Skin of body (tissue), 2 donors: ENCODE measurements around the gene APOD. TPM values are rescaled to one million over a fixed set of nuclear protein-coding genes. Genes with fewer than 3 reads are reported as not detected.
A peak's percentile ranks its signal among the peaks of the same experiment; 100 is the strongest.

Source experiments
- DNase-seq: peaks from one replicate; lab custom pipeline; 2025; lab: John Stamatoyannopoulos, UW
- total RNA-seq: library from RNA; depleted of rRNA; stranded (reverse); fragments of >200 nt; gene quantifications from one replicate; pipeline ENCODE4 v1.2.3, GENCODE V29; 2014

The APOD gene
- total RNA-seq, 1 donor from 2014 or later = 24.9 TPM

DNA sequence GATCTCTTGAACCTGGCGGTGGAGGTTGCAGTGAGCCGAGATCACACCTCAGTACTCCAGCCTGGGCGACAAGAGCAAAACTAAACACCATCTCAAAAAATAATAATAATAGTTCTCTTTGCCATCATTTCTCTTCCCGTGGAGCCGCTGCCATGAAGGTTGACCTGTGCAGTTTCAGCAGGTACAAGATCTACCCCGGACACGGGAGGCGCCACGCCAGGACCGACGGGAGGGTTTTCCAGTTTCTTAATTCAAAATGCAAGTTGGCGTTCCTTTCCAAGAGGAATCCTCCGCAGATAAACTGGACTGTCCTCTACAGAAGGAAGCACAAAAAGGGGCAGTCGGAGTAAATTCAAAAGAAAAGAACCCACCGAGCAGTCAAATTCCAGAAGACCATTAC is 29.3 kb downstream of the APOD start:
- no peak for DNase-seq

DNA sequence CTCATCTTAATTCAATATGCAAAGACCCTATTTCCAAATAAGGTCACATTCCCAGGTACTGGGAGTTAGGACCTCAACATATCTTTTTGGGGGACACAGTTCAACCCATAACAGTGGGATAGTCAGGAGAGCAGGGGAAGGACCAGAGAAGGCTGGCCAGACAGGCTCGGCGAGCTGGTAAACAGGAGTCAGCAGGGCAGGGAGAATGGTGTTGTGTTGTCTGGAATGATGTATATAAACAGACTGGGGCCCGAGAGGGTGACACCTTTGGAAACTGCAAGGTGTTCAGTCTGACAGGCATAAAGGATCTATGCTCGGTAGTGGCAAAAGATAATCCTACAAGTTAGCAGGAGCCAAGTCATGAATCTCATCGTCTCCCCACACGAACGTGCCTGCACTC is 30.5 kb downstream of the APOD start:
- no peak for DNase-seq

DNA sequence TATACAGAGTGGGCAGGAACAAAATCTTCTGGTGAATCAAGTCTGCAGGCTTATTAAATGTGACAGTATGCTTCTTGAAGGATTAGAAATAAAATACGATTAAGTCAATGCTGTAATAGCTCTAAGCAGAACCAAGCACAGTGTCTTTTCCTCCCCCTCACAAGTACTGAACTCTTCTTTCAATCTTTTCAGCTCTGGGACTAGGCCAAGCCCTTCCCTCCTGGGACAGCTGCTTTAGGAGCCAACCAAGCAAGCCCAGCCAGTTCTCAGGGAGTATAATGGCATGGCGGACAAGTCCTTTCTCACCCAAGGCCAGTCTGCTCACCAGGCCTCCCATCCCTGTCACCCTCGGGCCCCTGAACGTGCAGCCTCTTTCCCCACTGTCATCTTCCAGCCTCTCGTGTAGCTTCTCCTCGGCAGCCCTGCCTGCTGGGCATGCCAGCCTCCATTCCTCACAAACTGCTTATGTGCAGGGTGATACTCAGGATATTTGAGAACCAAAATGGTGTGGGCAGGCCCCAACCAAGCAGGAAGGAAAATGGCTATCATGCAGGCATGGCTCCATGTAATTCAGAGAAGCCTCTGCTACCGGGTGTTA is 32.3 kb downstream of the APOD start:
- peak; percentile 14 for DNase-seq

DNA sequence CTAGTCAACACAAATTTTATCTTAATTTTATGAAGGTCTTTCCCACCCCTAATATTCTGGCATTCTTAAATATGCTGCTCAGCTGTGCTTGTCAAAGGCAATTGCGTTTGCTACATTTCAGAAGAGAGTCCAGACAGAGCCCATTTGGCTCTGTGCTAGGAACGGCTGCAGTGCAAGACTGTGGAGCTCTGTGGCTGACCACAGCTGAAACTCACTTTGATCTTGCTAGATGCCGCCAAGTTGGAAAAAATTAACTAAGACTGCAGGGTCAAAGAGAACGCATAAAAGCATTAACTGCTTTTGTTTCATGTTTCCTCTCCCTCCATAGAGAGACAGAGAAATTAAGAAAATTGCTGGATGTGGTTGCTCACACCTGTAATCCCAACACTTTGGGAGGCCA is 33.0 kb downstream of the APOD start:
- DNase-seq = no peak

DNA sequence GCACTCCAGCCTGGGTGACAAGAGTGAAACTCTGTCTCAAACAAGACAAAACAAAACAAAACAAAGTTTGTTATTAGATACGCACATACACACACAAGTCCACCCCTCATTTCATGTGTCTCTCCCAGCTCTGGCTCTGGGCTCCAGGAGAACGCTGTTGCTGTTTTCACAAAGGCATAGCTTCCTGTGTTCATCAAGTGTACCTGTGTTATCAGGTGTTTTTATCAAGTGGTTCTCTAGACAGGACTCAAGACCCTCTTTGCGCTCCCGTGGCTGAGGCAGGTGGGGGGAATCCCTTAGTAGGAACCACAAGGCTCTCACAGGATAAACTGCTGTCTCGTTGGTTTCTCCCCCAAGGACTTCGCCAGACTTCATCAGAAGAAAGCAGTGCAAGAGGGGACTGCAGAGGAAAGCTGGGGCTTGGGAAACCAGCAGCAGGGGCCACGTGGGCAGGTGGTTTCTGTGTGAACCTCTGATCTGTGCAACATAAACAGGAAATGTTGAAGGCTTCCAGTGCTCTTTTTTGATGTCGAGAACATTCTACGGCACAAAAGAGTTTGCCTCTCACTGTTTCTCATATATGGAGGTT is 33.7 kb downstream of the APOD start:
- no peak for DNase-seq

DNA sequence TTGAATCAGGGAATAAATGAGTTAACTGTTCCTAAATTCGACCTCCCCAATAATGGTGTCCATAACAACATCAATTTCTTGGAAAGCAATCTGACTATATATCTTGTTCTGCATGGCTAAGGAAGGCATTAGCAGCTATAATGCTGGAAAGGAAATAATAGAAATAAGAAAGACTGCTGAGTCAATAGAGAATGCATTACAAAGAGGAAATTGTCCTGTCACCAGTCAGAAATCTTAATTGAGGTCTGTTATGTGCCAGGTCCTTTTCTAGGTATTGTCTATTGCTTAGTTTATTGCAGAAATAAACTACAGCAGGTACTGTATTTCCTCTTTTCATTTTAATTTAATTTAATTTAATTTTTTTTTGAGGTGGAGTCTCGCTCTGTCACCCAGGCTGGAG is 34.8 kb downstream of the APOD start:
- DNase-seq = no peak

DNA sequence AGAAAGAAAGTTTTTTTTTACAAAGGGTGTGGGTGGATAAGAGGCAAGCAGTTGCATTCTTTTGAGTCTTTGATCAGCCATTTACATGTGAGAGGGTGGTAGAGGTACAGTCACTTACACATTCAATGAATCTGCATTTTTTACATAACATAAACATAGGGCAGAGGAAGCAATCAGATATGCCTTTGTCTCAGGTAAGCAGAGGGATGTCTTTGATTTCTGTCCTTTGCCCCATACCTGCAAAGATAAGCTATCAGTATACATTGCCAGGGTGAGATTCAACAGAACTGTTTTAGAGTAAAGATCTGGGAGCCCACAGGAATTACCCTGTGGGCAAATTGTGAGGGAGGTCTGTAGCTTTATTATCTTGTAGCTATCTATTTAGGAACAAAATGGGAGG is 35.2 kb downstream of the APOD start:
- no peak for DNase-seq

DNA sequence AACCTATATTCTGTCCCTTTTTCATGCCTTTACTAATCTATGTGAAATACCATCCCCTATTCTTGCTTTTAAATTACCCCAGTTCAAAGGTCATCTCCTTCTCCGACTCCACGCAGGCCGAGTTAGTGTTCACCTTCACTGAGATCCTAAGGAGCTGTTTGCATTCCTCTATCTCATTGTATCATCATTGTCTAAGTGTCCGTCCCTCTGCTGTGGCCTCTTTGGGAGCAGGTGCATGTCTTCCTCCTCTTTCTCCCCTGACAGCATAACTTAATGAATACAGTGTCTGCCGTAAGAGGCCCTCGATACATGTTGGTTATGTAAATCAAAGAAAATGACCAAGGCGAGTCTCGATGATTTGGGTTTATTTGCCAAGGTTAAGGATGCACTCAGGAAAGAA is 35.7 kb downstream of the APOD start:
- DNase-seq = no peak

DNA sequence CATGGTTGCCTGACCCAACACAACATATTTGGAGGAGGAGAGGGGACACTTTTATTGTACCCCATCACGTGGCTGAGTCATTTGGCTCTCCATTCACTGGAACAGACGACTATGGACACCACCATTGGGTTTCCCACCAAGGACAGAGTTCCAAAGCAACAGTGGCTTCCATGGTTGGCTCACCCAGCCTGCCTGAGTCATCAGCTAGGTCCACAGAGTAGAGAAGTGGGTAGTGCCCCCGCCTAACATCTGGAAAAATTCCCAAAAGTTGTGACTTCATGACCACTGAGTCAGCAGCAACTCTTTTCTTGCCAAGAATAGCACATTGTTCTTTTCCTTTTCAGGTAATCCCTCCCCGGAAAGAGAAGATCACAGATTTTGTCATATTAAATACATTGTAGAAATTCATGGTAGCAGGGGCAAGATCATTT is 37.6 kb downstream of the APOD start:
- DNase-seq = no peak

DNA sequence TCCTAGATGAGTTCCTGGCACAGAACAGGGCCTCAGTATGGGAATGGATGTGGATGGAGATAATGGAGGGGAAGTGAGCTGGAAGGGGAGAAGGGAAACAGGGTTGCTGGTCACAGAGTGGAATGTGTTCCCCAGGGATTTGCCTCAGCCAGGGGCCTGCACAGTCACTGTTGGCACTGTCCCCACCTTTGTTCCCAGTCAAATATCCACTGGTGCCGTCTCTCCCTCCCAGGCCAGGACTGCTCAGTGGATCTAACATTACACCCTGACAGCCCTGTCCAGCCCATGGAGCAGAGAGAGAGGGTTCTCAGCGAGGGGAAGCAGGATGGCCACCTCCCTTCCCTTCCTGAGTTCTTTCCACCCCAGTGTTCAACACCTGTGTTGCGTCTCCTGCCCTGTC is 39.1 kb downstream of the APOD start:
- no peak for DNase-seq

DNA sequence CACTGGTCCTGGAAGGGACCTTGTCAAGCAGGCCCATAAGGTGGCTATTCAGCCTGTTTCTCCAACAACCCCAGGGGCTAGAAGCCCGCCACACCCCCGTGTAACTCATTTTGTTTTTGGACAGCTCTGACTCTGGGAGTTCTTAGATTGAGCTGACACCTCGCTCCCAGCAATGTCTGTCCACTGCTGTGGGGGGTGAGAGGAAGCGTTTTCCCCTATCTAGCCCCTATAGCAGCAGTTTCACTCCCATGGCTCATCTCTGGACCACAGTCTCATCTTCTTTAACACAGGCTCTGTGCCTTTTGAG is 39.6 kb downstream of the APOD start:
- no peak for DNase-seq

DNA sequence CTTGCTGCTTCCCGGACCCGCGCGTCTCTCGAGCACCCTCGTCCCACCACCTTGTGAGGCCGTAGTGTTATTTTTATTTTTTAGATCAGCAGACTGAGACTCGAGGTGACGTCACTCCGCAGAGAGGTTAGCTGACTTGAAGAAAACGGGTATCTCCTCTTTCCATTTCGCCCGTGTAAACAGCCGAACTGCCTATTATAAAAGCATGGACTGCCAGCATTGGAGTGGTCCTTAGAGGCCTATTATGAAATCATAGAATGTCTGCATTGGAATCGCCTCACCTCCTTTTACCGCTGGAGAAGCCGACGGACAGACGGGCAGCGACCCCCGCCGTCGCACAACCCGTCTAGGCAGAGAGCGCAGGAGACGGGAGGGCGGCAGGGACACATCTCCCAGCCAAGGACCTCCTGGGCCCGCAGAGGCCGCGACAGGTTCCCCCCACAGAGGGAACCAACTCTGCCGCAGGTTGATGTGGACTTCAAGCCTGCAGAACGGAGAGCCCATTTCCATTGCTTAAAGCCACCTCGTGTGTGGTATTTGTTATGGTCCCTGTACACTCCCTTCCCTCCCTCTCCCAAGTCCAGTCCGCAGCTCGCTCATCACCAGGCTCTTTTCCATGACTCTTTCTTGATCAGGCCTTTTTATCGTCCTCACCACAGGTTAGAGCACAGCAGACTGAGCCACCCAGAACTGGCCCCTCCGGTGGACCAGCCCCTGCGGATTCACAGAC is 40.1 kb downstream of the APOD start:
- no peak for DNase-seq

DNA sequence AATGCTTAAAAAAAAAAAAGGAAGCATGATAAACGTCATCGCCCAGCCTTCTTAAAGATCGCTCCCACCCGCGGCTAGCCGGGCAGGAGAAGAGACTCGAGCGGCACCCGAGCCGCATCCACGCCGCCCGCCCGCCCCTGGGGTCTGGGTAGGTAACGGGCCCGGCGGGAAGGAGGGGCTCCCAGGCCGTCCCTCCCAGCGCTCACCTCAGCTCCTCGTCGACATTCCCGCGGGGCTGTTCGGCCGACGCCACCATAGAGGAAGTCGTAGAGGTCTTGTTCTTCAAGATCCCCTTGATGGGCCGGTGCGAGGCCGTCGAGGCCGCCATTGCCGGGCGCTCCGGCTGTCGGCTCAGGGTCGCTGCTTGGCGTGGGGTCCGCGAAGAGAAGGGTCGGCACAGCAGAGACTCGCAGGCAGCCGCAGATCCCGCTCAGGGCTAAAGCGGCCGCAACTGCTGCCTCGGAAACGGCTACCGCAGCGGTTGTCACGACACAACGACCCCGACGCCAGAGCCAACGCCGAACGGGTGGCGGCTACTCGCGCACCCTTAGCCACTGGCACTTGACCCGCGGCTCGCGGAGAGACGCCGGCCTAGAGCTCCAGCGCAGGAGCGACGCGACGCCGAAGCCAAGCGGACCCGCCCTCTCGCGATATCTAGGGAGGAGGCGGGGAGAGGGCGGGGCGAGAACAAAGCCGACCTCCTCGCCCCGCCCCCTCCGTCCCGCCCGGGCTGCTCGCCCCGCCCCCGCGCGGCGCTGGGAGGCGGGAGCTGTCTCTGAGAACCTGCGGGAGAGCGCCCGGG is 40.8 kb downstream of the APOD start, which contains the start of gene PPP1R2:
PPP1R2 (minus strand) TSS at position 628 of the 802 bp plus-strand sequence; CDS start at position 328, 300 bp downstream.
- DNase-seq = peak; percentile 90

DNA sequence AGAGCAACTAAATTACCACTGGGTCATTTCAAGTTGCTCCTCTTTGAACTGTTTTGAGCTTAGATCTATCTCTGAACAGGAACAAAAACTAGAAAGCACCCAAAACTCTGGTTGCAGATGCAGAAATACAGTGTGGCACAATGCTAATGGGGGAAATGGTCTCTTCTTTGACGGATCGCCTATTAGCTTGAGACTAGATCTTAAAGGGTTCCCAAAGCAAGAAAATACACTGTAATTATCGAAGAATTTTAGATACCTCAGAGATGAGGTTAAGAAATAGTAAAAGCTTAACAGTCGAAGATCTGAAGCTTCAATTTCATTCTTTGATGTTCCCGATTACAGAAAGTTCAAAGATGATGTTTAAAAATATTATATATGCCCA is 41.4 kb downstream of the APOD start:
- DNase-seq = peak; percentile 19

DNA sequence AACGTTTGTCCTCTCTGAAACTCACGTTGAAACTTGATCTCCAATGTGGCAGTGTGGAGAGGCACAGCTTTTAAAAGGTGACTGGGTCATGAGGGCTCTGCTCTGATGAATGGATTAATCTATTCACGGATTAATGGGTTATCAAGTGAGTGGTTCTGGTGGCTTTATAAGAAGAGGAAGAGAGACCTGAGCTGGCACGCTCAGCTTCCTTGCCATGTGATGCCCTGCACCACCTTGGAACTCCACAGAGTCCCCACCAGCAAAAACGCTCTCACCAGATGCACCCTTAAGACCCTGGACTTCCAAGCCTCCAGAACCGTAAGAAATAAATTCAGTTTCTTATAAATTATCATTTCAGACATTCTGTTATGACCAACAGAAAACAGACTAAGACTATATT is 43.2 kb downstream of the APOD start:
- DNase-seq = no peak

DNA sequence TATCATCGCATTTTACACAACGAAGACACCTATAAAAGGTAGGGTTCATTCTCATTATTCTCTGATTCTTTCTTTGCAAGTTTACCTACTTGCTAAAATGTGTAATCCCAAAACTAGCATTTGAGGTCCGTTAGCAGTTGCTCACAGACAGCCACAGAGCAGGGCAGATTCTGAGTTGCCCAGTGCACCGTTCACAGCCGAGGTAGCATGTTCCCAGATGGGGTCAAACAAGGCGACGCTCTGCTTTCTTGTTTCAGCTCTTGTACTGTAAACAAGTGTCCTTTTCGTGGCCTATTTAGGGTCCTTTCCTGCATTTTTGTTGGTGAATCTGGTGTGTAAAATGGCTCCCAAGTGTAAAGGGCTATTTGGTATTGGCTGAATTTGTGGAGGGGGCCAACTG is 43.7 kb downstream of the APOD start:
- no peak for DNase-seq

DNA sequence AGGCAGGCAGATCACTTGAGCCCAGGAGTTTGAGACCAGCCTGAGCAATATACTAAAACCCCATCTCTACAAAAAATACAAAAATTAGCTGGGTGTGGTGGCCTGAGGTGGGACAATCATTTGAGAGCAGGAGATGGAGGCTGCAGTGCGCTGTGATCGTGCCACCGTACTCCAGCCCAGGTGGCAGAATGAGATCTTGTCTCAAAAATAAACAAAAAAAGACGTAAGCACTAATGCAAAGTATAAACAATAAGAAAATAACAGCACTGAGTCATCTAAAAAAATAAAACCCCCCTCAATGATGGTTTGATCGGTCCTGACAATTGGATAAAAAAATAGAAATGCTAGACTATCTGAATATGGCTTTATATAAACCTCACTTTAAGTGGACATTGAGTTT is 44.3 kb downstream of the APOD start:
- DNase-seq = no peak

DNA sequence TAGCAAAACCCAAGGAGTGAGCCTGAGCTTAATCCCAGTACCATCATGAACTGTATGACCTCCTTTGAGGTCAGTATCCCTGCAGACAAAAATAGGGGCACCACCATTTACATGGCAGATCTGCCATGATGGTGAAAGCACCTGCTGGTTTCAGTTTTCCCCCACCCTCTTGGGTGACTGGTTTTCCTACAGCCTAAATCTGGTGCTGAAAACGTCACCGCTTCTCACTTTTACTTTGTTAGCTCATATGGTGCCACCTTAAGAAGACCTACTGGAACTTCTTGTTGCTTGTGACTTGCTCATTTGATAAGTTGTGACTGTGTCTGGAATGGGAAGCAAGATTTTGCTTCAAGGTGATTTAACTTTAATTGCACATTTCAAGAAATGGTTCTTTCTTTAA is 45.7 kb downstream of the APOD start:
- DNase-seq = no peak

DNA sequence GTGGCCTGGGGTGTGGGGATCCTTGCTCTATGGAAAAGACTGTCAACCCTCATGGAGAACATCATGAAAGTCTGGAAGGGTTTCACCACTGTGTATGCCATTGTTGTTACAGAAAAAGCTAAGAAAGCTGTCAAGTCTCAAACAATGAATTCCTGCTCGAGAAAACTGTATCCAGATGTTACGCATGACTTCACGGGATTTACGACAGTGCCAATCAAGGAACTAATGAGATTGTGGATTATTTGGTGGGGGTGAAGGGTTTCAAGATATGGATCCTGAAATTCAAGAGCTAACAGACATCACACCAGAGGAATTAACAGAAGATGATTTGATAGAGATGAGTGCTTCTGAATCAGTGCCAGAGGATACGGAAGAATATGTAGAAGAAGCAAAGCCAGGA is 48.4 kb downstream of the APOD start:
- DNase-seq = no peak

DNA sequence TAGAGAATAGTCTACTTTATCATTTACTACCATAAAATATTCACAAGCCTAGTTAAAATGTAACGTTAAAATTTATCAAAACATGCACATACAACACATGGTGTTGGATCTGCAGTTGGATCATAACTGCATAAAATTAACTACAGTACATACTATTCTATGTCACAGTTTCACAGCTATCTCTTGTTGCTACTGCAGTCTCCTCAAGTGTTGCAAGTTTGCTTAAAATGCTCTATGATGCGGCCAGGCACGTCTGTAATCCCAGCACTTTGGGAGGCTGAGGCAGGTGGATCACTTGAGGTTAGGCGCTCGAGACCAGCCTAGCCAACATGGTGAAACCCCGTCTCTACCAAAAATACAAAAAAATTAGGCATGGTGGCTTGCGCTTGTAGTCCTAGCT is 50.9 kb downstream of the APOD start:
- no peak for DNase-seq

DNA sequence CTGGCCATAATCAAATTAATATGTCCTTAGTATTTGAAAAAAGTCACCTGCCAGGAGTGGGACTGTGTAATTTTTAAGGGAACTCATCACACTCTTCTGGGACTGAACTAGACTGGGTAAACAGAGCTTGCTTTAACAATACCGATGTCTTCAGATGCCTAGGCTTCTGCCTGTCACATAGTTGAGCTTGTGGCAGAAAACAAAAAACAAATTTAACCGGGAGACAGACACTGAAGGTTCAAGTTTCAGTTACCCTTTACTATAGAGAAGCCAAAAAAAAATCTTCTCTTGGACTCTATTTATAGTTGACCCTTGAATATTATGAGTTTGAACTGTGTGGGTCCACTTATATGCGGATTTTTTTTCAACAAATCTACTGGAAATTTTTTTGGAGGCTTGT is 51.4 kb downstream of the APOD start:
- no peak for DNase-seq

DNA sequence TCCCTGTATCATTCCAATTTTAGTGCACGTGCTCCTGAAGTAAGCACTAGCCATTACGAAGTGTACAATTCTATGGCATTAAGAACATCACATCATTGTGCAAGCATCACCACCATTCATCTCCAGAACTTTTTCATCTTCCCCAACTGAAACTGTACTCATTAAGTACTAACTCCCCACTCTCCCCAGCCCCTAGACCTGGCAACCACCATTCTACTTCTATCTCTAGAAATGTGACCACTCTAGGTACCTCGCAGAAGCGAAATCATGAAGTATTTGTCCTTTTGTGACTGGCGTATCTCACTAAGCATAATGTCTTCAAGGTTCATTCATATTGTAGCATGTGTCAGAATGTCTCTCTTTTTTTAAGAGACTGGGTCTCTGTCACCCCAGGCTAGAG is 52.1 kb downstream of the APOD start:
- no peak for DNase-seq
